ENCODE measurements around the gene HCRT. TPM values are rescaled to one million over a fixed set of nuclear protein-coding genes. Genes with fewer than 3 reads are reported as not detected.

Gene HCRT
- total RNA-seq, 4 donors from 2014 or later = 1.0 TPM; not detected in 3

DNA sequence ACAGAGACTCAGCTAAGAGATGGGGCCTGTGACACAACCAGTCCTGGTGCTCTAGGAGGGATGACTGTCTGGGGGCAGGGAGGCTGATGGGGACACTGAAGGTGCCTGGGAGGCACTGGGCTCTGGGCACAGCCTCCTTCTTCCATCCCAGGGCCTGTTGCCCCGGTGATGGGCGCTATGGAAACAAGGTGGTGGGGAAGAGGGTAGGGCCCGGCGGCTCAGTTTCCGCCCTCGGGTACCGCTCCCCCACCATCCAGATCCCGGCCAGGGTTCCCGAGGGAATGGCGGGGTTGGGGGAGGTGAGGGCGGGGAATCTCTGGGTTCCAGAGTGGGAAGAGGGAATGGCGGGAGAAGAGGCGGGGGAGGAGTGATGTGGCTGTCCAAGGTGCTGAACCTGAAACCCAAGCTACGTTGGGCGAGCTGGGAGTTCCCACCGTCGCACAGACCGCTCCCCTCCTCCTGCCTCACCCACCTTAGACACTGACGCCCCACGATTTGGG, 5.3 kb downstream of the HCRT start:
- TF ChIP-seq POLR2A (IDR thresholded peaks at IDR 0.05) = no peak
- TF ChIP-seq, protein P1, sequence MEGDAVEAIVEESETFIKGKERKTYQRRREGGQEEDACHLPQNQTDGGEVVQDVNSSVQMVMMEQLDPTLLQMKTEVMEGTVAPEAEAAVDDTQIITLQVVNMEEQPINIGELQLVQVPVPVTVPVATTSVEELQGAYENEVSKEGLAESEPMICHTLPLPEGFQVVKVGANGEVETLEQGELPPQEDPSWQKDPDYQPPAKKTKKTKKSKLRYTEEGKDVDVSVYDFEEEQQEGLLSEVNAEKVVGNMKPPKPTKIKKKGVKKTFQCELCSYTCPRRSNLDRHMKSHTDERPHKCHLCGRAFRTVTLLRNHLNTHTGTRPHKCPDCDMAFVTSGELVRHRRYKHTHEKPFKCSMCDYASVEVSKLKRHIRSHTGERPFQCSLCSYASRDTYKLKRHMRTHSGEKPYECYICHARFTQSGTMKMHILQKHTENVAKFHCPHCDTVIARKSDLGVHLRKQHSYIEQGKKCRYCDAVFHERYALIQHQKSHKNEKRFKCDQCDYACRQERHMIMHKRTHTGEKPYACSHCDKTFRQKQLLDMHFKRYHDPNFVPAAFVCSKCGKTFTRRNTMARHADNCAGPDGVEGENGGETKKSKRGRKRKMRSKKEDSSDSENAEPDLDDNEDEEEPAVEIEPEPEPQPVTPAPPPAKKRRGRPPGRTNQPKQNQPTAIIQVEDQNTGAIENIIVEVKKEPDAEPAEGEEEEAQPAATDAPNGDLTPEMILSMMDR (IDR thresholded peaks at IDR 0.05) = no peak
- peaks cover 6 to 20% of the 10 kb centered on the region in 2 donors for H3K27me3 ChIP-seq
- peaks cover 0 to 16% of the 10 kb centered on the region in 2 donors for H3K4me1 ChIP-seq
- intact Hi-C loops (cut with DNase I; ENCODE audit: low total_unique reads) = no loop called here
- no peak overlapping the region for H3K27ac ChIP-seq
- DNase-seq = peak in 1 of 2 donors; percentile 44
- no peaks in the 10 kb centered on the region for H3K9me3 ChIP-seq
- no peaks in the 10 kb centered on the region for H3K36me3 ChIP-seq
- no peak overlapping the region for H3K4me3 ChIP-seq

DNA sequence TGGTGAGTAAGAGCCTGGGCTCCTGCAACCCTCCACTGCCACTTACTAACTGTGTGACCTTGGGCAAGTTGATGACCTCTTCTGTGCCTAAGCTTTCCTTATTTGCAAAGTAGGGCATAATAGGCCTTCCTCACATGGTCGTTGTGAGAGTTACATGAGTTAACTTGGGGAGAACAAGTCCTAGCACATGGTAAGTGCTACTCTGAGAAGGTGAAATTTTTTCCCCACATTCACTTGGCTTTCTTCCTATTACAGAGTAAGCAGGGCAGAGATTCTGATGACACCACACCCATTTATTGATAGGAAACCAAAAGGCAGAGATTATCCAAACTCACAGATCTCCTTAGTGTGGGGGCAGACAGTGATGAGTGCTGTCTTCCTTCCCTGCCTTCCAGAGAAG, 5.9 kb downstream of the HCRT start:
- H3K27ac ChIP-seq = no peak overlapping the region
- H3K4me1 ChIP-seq = peaks cover 0 to 16% of the 10 kb centered on the region in 2 donors
- H3K9me3 ChIP-seq = no peaks in the 10 kb centered on the region
- no peak overlapping the region for H3K4me3 ChIP-seq
- peaks cover 6 to 20% of the 10 kb centered on the region in 2 donors for H3K27me3 ChIP-seq
- TF ChIP-seq, protein P1 (IDR thresholded peaks at IDR 0.05) = no peak
- TF ChIP-seq POLR2A (IDR thresholded peaks at IDR 0.05) = no peak
- no peak for DNase-seq
- no peaks in the 10 kb centered on the region for H3K36me3 ChIP-seq
- intact Hi-C loops (cut with DNase I; ENCODE audit: low total_unique reads) = no loop called here

DNA sequence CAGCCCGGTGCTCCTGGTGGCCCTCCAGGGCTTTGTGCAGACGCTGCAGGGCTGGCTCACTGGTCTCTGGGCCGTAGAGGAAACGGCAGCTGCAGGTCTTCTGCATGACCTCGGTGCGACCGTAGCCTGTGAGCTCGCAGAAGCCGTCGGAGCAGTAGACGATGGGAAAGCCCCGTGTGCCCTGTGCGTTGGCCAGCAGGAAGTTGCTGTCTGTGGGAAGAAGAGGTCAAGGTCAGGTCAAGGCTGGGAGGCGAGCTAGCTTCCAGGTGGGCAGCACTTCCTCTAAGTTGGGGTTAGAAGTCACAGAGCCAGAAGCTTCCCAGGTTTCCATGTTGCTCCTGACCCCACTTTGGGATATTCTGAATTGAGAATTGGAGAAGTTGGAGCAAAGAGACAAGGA, 6.4 kb downstream of the HCRT start:
- Histone ChIP-seq H3K27me3 (peaks cover 6 to 20% of the 10 kb centered on the region in 2 donors), H3K4me3 (no peak overlapping the region), H3K4me1 (peaks cover 0 to 14% of the 10 kb centered on the region in 2 donors), H3K36me3 (no peaks in the 10 kb centered on the region), H3K27ac (no peak overlapping the region), H3K9me3 (no peaks in the 10 kb centered on the region)
- intact Hi-C loops (cut with DNase I; ENCODE audit: low total_unique reads) = no loop called here
- DNase-seq = no peak
- no peak for TF ChIP-seq POLR2A (IDR thresholded peaks at IDR 0.05)
- TF ChIP-seq, protein P1 (IDR thresholded peaks at IDR 0.05) = no peak

DNA sequence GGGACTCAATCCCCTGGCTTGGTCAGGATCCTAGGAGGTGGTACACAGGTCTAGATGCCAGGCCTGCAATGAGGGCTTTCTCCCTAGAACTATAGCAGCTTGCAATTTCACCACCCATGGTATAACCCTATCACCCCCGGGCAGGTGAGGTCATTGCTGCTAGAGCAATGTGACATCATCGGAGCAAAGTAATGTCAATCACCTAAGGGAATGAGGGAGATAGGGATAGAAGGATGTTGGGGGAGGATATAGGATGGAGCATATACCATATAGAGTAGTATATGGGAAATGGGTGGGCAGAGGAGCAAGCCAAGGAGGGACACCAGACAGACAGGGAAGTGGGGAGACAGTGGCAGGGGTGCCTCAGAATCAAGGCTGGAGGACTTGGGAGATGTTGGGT, 7.6 kb downstream of the HCRT start:
- Histone ChIP-seq H3K4me1 (peaks cover 0 to 10% of the 10 kb centered on the region in 2 donors), H3K36me3 (no peaks in the 10 kb centered on the region), H3K9me3 (no peaks in the 10 kb centered on the region), H3K27ac (no peak overlapping the region), H3K27me3 (peaks cover 6 to 20% of the 10 kb centered on the region in 2 donors), H3K4me3 (no peak overlapping the region)
- TF ChIP-seq, protein P1 (IDR thresholded peaks at IDR 0.05) = no peak
- TF ChIP-seq POLR2A (IDR thresholded peaks at IDR 0.05) = no peak
- intact Hi-C loops (cut with DNase I; ENCODE audit: low total_unique reads) = no loop called here
- no peak for DNase-seq

DNA sequence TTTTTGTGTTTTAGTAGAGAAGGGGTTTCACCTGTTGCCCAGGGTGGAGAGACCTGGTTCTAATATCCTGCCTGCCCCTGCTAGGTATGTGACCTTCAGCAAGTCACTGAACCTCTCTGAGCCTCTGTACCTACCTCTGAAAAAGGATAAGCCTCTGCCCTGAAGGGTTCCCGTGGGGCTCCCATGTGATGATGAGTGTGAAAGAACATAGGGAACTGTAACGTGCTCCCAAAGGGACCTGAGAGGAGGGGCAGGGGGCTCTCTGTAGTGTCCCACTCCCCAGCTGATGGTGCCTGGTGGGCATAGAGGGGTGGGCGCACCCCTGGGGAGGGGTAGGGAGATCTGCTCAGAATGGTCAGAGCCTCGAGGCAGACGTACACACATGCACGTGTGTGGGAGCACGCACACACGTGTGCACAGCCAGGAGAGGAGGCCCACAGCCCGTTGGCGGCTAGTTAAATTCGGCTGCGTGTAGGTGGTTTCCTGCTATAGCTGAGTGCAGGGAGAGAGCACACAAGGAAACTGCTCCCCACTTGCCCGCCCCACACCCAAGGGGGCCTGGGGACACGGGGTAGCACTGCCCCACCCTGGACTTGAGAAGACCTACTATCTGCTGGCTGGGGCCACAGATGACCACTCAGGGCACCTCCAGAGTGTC, 11.0 kb downstream of the HCRT start:
- no peak for TF ChIP-seq POLR2A (IDR thresholded peaks at IDR 0.05)
- TF ChIP-seq, protein P1 (IDR thresholded peaks at IDR 0.05) = no peak
- Histone ChIP-seq H3K4me1 (no peaks in the 10 kb centered on the region), H3K27ac (no peak overlapping the region), H3K36me3 (no peaks in the 10 kb centered on the region), H3K9me3 (no peaks in the 10 kb centered on the region), H3K4me3 (no peak overlapping the region), H3K27me3 (no peaks in the 10 kb centered on the region)
- DNase-seq = no peak
- intact Hi-C loops (cut with DNase I; ENCODE audit: low total_unique reads) = no loop called here

All from uterus (tissue), 4 donors.